T-helper 1 cell treated with Interleukin-12 subunit alpha and Interleukin-12 subunit beta and Interleukin-4 antibody, amounts not matched to agents 30 μg/mL and 1 μg/mL, for 36 hours (primary cell): ENCODE data around the gene URB1.
A peak's percentile ranks its signal among the peaks of the same experiment; 100 is the strongest.
"Not testable (repeated sequence)": the region's sequence is repeated elsewhere in the genome, so short reads cannot be mapped to it uniquely, and the experiment has no call there.

Experiments
- H3K27ac Mint-ChIP-seq: one replicate; pipeline ENCODE4 v1.8.0; 2021; ENCODE audit warnings: mild to moderate bottlenecking, mixed read lengths
- H3K27me3 Mint-ChIP-seq: one replicate; pipeline ENCODE4 v1.8.0; 2021; ENCODE audit warnings: low read depth, mixed read lengths
- H3K36me3 Mint-ChIP-seq: one replicate; pipeline ENCODE4 v1.8.0; 2021; ENCODE audit warnings: low read depth, mixed read lengths
- H3K4me1 Mint-ChIP-seq: one replicate; pipeline ENCODE4 v1.8.0; 2021; ENCODE audit warnings: low read depth, mixed read lengths
- H3K4me3 Mint-ChIP-seq: one replicate; pipeline ENCODE4 v1.8.0; 2021; ENCODE audit warnings: mild to moderate bottlenecking, moderate library complexity, mixed read lengths
- H3K9me3 Mint-ChIP-seq: one replicate; pipeline ENCODE4 v1.8.0; 2021; ENCODE audit warnings: mixed read lengths

The URB1 gene

DNA sequence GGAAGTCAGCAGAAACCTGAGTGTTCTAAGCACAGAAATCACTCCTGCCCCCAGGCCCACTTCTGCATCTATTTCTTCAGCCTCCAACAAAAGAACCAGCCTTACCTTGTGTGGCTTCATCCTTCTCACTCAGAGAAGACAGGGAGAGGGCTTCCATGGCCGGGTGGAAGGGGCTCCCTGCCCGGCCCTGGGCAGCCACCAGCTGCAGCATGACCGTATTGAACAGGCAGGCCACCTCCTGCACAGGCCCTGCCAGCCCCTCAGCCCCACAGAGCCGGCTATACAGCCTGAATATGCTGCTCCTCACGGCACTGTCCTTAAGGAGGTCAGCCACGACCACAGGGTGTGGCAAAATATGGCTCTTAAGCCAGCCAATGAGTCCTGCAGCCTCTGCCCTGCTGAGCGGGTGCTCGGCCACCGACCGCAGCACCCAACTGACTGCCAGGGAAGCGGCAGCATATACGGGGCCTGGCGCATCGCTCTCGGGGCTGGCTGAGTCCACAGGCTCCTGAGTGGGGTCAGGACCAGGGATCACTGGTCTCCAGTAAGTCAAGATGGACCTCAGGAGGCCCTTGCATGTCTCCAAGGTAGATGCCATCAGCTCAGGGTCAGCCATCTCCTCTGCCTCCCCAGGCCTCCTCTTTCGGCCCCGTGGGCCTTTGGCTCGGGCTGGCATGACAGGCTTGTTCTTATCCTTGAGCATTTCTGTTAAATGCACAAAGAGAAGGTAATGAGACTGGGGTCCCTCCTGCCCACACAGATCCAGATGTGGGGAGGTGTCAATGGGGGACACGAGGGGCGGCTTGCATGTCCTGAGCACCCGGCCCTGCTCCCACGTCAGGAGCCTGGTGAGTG is 76.2 kb downstream of the URB1 start:
- Mint-ChIP-seq H3K36me3 (peaks cover 24% of the 10 kb centered on the region), H3K27me3 (no peaks in the 10 kb centered on the region), H3K4me3 (no peak overlapping the region), H3K4me1 (no peaks in the 10 kb centered on the region), H3K27ac (no peak overlapping the region), H3K9me3 (no peaks in the 10 kb centered on the region)

DNA sequence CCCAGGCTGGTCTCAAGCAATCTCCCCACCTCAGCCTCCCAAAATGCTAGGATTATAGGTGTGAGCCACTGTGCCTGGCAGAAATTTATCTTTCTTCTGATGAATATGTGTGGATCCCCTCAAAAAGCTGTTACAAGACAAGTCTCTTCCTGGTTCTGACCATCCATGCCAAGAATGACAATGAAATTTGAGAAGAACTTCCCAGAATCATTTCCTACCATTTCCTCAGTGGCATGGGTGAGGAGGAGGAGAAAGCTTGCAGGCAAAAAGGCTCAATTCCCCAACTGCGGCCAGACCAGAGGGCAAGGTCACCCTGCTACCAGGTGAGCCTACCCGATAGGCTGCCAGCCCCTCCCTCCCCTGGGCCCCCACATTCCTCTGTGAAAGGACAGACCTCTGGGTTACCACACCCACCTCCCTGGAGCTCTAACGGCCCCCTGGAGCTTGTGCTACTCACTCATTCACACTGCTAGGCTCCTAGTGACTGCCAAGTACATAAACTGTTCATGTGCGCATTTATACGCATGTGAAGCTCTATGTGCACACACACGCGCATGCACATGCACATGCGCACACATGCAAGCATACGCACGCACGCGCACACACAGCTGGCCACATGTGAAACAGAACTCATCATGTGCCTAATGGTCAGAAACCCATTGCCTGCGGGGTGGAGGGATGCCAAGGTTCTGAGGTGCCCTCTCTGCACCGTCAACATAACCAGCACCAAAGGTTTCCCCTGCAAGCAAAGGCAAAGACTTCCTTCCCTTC is 77.1 kb downstream of the URB1 start:
- peaks cover 4% of the 10 kb centered on the region for H3K4me1 Mint-ChIP-seq
- H3K27me3 Mint-ChIP-seq, result no peaks in the 10 kb centered on the region
- no peak overlapping the region for H3K4me3 Mint-ChIP-seq
- H3K9me3 Mint-ChIP-seq, result no peaks in the 10 kb centered on the region
- no peak overlapping the region for H3K27ac Mint-ChIP-seq
- peaks cover 25% of the 10 kb centered on the region for H3K36me3 Mint-ChIP-seq

DNA sequence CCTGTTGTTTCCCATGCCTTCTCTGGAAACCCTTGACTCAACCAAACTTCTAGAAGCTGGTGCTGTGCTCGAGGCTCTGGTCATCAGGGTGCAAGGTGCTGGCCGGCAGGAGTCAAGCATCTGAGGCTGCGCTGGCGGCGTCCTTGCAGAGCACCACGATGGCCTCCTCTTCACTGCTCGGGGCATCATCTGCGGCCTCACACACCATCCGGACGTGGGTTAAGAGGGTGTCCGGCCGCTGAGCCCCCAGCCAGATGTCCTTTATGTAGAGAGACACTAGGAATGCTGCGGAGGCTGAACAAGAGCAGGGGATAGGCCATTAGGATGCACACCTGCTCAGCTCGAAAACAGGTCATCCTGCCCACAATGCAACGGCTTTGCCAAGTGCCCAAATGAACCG is 78.0 kb downstream of the URB1 start:
- H3K4me3 Mint-ChIP-seq, result no peak overlapping the region
- H3K4me1 Mint-ChIP-seq, result peaks cover 4% of the 10 kb centered on the region
- H3K27me3 Mint-ChIP-seq, result no peaks in the 10 kb centered on the region
- H3K9me3 Mint-ChIP-seq, result no peaks in the 10 kb centered on the region
- H3K27ac Mint-ChIP-seq, result no peak overlapping the region
- peaks cover 22% of the 10 kb centered on the region for H3K36me3 Mint-ChIP-seq

DNA sequence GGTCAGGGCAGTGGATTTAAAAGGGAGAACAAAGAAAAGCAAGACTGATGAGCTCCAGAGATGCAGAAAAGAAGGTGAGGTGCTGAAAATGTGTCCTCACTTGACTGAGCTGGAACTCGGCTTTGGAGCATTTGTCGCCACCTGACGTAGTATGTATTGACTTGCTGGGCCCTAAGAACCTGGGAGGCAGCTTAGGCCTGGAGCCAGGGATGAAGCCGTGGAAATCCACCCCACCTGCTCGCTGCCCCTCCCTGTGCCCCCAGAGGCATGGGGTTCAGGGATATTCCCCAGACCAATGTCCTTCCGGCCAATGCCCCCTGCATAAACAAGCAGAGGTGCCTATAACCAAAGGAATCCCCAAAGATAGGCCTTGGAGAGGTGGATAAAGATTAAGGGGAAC is 79.8 kb downstream of the URB1 start:
- no peaks in the 10 kb centered on the region for H3K27me3 Mint-ChIP-seq
- H3K36me3 Mint-ChIP-seq, result peaks cover 7% of the 10 kb centered on the region
- H3K4me3 Mint-ChIP-seq, result no peak overlapping the region
- H3K27ac Mint-ChIP-seq, result no peak overlapping the region
- no peaks in the 10 kb centered on the region for H3K9me3 Mint-ChIP-seq
- peaks cover 4% of the 10 kb centered on the region for H3K4me1 Mint-ChIP-seq

DNA sequence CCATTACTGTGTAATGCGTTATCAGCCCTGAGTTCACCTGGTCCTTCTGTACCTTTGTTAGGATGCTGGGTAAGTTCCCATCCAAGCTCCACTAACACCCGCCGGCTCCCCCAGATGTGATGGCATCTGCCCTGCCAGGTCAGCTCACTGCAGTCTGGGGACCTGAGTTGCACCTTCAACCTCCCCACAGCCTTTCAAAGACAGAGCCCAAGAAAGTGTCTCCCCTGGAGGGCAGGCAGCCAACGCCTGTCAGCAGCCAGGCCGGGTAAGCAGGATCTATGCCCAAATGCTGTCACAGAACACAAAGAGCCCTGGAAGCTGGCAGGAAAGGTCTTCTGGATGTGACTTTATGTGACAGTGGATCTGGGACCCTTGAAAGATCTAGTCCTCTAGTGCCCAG is 80.5 kb downstream of the URB1 start:
- peaks cover 4% of the 10 kb centered on the region for H3K4me1 Mint-ChIP-seq
- no peak overlapping the region for H3K4me3 Mint-ChIP-seq
- no peak overlapping the region for H3K27ac Mint-ChIP-seq
- no peaks in the 10 kb centered on the region for H3K9me3 Mint-ChIP-seq
- no peaks in the 10 kb centered on the region for H3K27me3 Mint-ChIP-seq
- H3K36me3 Mint-ChIP-seq, result peaks cover 7% of the 10 kb centered on the region

DNA sequence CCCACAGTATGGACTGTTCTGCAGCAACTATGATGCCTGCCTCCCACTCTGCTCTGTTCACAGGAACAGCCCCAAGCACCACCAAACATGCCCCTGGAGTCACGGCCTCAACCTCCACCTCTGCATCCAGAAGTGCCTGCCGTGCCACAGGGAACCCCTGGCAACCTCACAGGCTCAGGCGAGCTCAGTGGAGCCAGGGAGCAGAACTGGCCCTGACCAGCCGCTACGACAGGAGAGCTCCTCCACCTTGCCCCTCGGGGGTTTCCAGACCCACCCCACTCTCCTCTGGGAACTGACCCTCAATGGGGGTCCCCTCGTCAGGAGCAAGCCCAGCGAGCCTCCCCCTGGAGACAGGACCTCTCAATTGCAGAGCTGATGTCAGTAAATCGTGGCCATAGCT is 81.2 kb downstream of the URB1 start:
- Mint-ChIP-seq H3K27me3 (no peaks in the 10 kb centered on the region), H3K27ac (no peak overlapping the region), H3K36me3 (peaks cover 5% of the 10 kb centered on the region), H3K4me3 (no peak overlapping the region), H3K4me1 (peaks cover 4% of the 10 kb centered on the region), H3K9me3 (no peaks in the 10 kb centered on the region)

DNA sequence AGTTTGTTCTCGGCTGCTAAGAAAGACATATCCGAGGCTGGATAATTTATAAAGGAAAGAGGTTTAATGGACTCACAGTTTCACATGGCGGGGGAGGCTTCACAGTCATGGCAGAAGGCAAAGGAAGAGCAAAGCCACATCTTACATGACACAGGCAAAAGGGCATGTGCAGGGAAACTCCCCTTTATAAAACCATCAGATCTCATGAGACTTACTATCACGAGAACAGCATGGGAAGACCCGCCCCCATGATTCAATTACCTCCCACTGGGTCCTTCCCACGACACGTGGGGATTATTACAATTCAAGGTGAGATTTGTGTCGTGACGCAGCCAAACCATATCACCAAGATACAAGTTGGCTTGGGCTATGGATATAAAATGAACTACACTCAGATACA is 81.8 kb downstream of the URB1 start:
- not testable (repeated sequence) for H3K9me3 Mint-ChIP-seq, H3K36me3 Mint-ChIP-seq, H3K27me3 Mint-ChIP-seq, H3K4me1 Mint-ChIP-seq, H3K4me3 Mint-ChIP-seq
- peak overlapping the region; percentile 36 for H3K27ac Mint-ChIP-seq

DNA sequence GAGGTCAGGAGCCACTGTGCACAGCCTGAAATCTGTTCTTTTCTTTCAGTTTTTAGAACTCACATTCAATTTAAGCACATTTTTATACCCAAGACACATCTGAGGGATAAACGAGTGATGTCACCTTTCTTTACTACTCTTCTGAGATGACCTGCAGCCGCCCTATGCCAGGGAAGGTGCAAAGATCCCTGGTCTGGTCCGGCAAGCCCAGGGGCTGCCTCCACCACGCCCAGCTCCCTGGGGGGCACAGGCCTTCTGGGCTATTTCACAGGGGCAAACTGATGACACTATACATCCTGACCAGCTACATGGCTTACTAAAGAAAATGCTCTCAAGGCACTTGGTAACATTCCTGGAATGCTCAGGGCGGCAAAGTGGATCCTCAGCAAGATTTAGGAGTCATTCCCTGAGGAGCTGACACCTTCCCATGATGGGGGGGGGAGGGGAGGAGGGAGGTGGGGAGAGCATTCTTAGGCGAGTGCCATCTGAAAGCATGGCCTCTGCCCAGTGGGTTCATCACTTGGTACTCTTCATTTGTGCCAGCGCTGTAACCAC is 82.8 kb downstream of the URB1 start:
- H3K4me3 Mint-ChIP-seq, result no peak overlapping the region
- no peaks in the 10 kb centered on the region for H3K27me3 Mint-ChIP-seq
- H3K4me1 Mint-ChIP-seq, result peaks cover 4% of the 10 kb centered on the region
- no peak overlapping the region for H3K27ac Mint-ChIP-seq
- peaks cover 5% of the 10 kb centered on the region for H3K36me3 Mint-ChIP-seq
- no peaks in the 10 kb centered on the region for H3K9me3 Mint-ChIP-seq

DNA sequence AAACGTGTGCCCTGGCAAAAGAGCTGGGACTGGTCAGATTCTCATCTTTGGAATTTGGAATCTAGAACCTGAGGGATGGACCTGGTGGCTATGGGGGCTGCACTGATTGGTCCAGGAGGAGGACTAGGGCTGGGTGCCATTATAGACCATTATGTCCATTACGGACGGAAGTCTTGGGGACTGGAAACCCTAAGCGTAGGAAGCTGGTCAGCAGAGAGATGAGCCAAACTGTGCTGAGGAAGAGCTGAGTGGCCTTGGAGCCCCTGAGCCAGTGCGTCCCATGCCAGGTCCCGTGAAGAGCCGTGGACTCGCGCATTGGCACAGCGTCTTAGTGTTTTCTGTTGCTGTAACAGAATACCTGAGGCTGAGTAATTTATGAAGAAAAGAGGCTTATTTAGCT is 84.1 kb downstream of the URB1 start:
- Mint-ChIP-seq H3K4me1 (peaks cover 4% of the 10 kb centered on the region), H3K27ac (no peak overlapping the region), H3K4me3 (no peak overlapping the region), H3K36me3 (peaks cover 5% of the 10 kb centered on the region), H3K9me3 (no peaks in the 10 kb centered on the region), H3K27me3 (no peaks in the 10 kb centered on the region)

DNA sequence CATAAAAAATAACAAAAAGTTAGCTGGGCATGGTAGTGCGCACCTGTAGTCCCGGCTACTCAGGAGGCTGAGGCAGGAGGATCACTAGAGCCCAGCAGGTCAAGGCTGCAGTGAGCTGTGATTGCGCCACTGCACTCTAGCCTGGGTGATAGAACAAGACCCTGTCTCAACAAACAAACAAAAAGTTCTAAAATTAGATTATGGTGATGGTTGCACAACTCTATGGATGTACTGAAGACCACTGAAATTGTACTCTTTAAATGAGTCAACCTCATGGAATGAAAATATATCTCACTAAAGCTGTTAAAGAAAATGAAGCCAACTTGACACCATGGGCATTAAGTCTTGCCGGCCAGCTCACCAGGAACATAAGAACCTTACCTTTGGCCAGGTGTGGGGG is 85.1 kb downstream of the URB1 start:
- Mint-ChIP-seq H3K36me3 (peaks cover 3% of the 10 kb centered on the region), H3K9me3 (no peaks in the 10 kb centered on the region), H3K27me3 (no peaks in the 10 kb centered on the region), H3K27ac (no peak overlapping the region), H3K4me3 (no peak overlapping the region), H3K4me1 (peaks cover 4% of the 10 kb centered on the region)

DNA sequence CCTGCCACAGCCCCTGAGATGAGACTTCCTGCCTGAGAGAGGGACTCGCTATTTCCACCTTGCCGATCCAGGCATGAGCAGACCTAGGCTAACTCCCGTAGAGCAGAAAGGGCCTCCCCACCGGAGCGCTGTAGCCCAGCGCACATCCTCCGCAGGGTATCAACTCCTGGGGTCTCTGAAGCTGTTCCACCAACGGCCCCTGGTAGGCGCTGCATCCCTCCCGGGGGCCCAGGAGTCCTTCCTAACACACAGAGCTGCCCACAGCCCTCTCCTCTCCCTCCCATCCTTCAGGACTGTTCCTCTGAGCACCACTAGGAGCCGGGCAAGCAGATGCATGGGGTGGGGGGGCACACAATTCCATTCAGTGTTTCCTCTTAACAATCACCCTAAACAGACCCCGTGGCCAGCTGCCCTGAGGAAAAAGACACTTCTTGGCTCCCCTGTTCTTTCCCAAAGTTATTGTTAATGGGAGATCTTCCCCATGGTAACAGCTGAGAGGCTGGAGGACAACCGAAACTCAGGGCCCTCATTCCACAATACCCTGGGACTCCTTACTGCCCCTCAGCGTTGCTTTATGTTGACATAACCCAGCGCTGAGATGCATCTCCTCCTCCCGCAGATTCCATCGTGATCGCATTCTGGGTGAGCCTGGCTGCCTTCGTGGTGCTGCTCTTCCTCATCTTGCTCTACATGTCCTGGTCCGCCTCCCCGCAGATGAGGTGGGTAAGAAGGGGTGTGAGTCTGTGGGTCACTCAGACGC is 86.6 kb downstream of the URB1 start:
- Mint-ChIP-seq H3K27ac (no peak overlapping the region), H3K27me3 (no peaks in the 10 kb centered on the region), H3K4me3 (no peak overlapping the region), H3K9me3 (no peaks in the 10 kb centered on the region), H3K4me1 (peaks cover 4% of the 10 kb centered on the region), H3K36me3 (peaks cover 3% of the 10 kb centered on the region)

DNA sequence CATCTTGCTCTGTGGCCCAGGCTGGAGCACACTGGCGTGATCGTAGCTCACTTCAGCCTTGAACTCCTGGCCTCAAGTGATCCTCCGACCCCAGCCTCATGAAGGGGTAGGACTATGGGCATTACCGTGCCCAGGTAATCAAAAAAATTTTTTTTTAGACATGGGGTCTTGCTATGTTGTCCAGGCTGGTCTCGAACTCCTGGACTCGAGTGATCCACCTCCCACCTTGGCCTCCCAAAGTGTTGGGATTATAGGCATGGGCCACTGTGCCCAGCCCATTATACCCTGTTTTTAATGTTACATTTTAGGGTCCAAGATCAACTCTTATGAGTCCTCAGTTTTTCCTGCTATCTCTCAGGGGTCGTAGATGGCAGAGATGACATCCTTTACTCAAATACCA is 87.8 kb downstream of the URB1 start:
- peaks cover 2% of the 10 kb centered on the region for H3K36me3 Mint-ChIP-seq
- no peaks in the 10 kb centered on the region for H3K9me3 Mint-ChIP-seq
- no peak overlapping the region for H3K27ac Mint-ChIP-seq
- no peaks in the 10 kb centered on the region for H3K4me1 Mint-ChIP-seq
- H3K4me3 Mint-ChIP-seq, result no peak overlapping the region
- H3K27me3 Mint-ChIP-seq, result no peaks in the 10 kb centered on the region

DNA sequence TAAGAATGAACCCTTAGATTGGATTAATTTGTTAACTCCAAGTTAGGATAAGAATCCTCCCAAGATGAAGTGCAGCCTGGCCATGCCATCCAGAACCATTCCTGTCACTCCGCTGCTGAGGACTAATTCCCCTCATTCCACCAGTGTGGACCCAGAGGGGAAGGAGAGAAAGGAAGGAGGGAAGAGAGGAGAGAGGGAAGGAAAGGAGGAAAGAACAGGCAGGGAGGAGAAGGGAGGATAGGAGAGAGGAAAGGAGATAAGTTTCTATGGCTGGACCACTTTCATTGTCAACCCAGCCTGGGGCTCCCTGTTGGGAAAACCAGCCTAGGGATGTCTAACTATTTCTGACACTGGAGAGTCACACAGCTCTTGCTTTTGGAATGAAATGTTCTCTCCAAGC is 89.4 kb downstream of the URB1 start:
- Mint-ChIP-seq H3K4me1 (no peaks in the 10 kb centered on the region), H3K36me3 (peaks cover 2% of the 10 kb centered on the region), H3K27ac (no peak overlapping the region)

DNA sequence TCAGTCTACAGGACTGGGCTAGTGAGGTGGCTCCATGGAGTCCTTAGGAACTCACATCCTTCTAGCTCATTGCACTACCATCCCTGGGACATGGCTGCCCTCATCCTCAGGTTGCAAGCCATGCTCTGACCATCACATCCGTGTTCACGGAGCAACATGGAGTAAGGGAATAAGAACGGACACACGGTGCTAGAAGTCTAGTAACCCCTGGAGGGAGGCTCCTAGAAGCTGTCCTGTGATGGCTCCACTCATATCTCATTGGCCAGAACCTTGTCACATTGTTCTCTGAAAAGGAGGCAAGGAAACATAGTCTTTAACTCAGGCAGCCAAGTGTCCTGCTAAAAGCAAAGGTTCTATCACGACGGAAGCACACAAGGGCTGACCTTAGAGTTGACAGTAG is 90.3 kb downstream of the URB1 start:
- peaks cover 2% of the 10 kb centered on the region for H3K36me3 Mint-ChIP-seq
- H3K4me1 Mint-ChIP-seq, result no peaks in the 10 kb centered on the region
- no peak overlapping the region for H3K27ac Mint-ChIP-seq
- no peak overlapping the region for H3K4me3 Mint-ChIP-seq
- H3K9me3 Mint-ChIP-seq, result no peaks in the 10 kb centered on the region
- H3K27me3 Mint-ChIP-seq, result no peaks in the 10 kb centered on the region

More for the DNA sequence above, 89.4 kb downstream of the URB1 start:
- H3K9me3 Mint-ChIP-seq, result no peaks in the 10 kb centered on the region
- no peaks in the 10 kb centered on the region for H3K27me3 Mint-ChIP-seq
- H3K4me3 Mint-ChIP-seq, result no peak overlapping the region
